ENCODE measurements around the gene NUDC. TPM values are rescaled to one million over a fixed set of nuclear protein-coding genes. Genes with fewer than 3 reads are reported as not detected.

NUDC gene
- total and polyA plus RNA-seq, 10 of the 15 experiments (the other 5 are each of a cell fraction or from before 2014, with no cell fraction given), result 5.5 to 227 (median 67.4) TPM

DNA sequence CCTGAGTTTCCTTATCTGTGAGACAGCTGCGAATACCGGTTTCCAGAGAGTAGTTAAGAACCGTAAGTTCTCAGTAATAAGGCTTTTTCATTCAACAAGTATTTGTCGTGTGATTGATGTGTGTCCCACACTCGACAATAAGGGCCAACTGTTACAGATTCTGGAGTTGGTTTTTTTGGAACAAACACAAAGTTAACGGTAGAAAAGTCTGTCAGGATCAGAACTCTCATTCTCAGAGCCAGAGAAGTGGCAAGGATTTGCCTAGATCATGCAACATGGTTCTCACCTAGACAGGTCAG is 837 bp downstream of the NUDC start (continued):
- TF ChIP-seq, protein P1, sequence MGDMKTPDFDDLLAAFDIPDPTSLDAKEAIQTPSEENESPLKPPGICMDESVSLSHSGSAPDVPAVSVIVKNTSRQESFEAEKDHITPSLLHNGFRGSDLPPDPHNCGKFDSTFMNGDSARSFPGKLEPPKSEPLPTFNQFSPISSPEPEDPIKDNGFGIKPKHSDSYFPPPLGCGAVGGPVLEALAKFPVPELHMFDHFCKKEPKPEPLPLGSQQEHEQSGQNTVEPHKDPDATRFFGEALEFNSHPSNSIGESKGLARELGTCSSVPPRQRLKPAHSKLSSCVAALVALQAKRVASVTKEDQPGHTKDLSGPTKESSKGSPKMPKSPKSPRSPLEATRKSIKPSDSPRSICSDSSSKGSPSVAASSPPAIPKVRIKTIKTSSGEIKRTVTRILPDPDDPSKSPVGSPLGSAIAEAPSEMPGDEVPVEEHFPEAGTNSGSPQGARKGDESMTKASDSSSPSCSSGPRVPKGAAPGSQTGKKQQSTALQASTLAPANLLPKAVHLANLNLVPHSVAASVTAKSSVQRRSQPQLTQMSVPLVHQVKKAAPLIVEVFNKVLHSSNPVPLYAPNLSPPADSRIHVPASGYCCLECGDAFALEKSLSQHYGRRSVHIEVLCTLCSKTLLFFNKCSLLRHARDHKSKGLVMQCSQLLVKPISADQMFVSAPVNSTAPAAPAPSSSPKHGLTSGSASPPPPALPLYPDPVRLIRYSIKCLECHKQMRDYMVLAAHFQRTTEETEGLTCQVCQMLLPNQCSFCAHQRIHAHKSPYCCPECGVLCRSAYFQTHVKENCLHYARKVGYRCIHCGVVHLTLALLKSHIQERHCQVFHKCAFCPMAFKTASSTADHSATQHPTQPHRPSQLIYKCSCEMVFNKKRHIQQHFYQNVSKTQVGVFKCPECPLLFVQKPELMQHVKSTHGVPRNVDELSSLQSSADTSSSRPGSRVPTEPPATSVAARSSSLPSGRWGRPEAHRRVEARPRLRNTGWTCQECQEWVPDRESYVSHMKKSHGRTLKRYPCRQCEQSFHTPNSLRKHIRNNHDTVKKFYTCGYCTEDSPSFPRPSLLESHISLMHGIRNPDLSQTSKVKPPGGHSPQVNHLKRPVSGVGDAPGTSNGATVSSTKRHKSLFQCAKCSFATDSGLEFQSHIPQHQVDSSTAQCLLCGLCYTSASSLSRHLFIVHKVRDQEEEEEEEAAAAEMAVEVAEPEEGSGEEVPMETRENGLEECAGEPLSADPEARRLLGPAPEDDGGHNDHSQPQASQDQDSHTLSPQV (IDR thresholded peaks at IDR 0.05), result no peak
- TF ChIP-seq IRF4 (IDR thresholded peaks at IDR 0.05; ENCODE audit: low read depth, low read length) (no peak), KLF5 (IDR thresholded peaks at IDR 0.05; ENCODE audit: partially characterized antibody) (no peak), NR2C2 (IDR thresholded peaks at IDR 0.05; ENCODE audit: borderline replicate concordance, control insufficient read depth, insufficient read length, low read depth) (no peak)
- TF ChIP-seq, protein P2, sequence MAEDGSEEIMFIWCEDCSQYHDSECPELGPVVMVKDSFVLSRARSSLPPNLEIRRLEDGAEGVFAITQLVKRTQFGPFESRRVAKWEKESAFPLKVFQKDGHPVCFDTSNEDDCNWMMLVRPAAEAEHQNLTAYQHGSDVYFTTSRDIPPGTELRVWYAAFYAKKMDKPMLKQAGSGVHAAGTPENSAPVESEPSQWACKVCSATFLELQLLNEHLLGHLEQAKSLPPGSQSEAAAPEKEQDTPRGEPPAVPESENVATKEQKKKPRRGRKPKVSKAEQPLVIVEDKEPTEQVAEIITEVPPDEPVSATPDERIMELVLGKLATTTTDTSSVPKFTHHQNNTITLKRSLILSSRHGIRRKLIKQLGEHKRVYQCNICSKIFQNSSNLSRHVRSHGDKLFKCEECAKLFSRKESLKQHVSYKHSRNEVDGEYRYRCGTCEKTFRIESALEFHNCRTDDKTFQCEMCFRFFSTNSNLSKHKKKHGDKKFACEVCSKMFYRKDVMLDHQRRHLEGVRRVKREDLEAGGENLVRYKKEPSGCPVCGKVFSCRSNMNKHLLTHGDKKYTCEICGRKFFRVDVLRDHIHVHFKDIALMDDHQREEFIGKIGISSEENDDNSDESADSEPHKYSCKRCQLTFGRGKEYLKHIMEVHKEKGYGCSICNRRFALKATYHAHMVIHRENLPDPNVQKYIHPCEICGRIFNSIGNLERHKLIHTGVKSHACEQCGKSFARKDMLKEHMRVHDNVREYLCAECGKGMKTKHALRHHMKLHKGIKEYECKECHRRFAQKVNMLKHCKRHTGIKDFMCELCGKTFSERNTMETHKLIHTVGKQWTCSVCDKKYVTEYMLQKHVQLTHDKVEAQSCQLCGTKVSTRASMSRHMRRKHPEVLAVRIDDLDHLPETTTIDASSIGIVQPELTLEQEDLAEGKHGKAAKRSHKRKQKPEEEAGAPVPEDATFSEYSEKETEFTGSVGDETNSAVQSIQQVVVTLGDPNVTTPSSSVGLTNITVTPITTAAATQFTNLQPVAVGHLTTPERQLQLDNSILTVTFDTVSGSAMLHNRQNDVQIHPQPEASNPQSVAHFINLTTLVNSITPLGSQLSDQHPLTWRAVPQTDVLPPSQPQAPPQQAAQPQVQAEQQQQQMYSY (CRISPR knock-in tag; IDR thresholded peaks at IDR 0.05), result no peak
- TF ChIP-seq, protein P3, sequence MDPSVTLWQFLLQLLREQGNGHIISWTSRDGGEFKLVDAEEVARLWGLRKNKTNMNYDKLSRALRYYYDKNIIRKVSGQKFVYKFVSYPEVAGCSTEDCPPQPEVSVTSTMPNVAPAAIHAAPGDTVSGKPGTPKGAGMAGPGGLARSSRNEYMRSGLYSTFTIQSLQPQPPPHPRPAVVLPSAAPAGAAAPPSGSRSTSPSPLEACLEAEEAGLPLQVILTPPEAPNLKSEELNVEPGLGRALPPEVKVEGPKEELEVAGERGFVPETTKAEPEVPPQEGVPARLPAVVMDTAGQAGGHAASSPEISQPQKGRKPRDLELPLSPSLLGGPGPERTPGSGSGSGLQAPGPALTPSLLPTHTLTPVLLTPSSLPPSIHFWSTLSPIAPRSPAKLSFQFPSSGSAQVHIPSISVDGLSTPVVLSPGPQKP (IDR thresholded peaks at IDR 0.05; ENCODE audit: low read depth, low read length), result no peak

Data from GM12878 (cell line).